ENCODE data around the gene LRRFIP1.

Gene LRRFIP1

DNA sequence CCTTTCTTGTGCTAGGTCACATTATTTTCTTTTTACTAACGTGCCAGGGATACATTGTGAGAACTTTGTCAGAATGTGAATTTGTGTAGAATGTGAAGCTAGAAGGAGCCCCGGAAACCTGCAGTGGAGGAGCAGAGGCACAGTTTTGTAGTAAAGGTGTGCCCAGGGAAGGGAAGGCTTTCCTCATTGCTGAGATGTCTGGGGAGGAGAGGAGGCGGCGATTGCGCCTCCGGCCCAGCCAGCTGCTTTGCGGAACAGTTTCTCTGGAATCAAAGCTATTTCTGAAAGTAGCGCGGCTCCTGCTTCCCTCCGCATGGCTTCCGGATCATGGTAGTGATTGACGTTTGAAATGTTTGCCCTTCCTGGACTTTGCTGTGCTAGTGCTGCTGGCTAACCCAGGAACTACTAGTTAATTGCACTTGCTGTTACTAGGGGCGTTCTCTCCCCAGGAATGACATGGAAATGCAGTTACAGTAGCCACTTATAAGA lies 88.1 kb downstream of the LRRFIP1 start:
- no peak overlapping the region for H3K4me3 ChIP-seq (ENCODE audit: low read depth, low read length)
- TF ChIP-seq CTCF (IDR thresholded peaks at IDR 0.05; ENCODE audit: insufficient read depth, low read depth, low read length, missing control alignments) = no peak
- no peak for DNase-seq (ENCODE audit: low read depth)

- H3K4me3 ChIP-seq (ENCODE audit: low read depth, low read length) = no peak overlapping the region
- DNase-seq (ENCODE audit: low read depth) = no peak
- no peak for TF ChIP-seq CTCF (IDR thresholded peaks at IDR 0.05; ENCODE audit: insufficient read depth, low read depth, low read length, missing control alignments)
These were observed 88.6 kb downstream of the LRRFIP1 start for GRCh38 chr2:237716011-237716410.

- DNase-seq (ENCODE audit: low read depth) = no peak
- no peak for TF ChIP-seq CTCF (IDR thresholded peaks at IDR 0.05; ENCODE audit: insufficient read depth, low read depth, low read length, missing control alignments)
- no peak overlapping the region for H3K4me3 ChIP-seq (ENCODE audit: low read depth, low read length)
These were observed 90.2 kb downstream of the LRRFIP1 start for GRCh38 chr2:237717366-237718276.

DNA sequence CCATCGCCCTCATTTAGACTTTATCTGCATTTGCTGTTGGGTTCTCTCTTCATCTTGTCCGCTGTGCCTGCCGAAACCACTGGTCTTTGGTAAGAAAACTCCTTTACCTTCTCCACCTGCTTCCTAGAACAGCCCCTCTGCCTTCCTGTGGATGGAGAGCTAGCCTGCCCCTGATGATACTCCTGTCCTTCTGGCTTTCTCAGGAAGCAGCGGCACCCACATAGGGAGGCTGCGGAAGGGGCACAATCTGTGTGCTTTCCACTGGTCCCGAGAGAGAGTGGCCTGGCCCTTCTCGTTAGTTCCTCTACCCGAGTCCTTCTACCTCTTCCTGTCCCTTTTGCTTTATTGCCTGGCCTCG lies 90.9 kb downstream of the LRRFIP1 start:
- DNase-seq (ENCODE audit: low read depth) = no peak
- no peak overlapping the region for H3K4me3 ChIP-seq (ENCODE audit: low read depth, low read length)

DNA sequence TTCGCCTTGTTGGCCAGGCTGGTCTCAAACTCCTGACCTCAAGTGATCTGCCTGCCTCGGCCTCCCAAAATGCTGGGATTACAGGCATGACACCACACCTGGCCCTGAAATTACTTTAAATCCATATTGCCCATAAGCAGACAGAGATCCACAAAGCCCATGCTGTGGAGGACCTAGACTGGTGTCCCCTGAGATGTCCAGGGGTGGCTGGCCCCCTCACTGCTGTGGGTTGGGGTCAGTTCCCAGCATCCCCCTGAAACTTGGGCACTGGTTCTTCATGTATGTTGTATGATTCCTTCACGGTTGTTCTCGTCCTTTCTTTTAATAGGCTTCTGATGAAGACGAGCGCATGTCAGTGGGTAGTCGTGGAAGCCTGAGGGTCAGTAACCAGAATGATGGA lies 93.1 kb downstream of the LRRFIP1 start:
- no peak for TF ChIP-seq CTCF (IDR thresholded peaks at IDR 0.05; ENCODE audit: insufficient read depth, low read depth, low read length, missing control alignments)
- no peak overlapping the region for H3K4me3 ChIP-seq (ENCODE audit: low read depth, low read length)
- DNase-seq (ENCODE audit: low read depth) = no peak

More for the DNA sequence above, 90.9 kb downstream of the LRRFIP1 start:
- TF ChIP-seq CTCF (IDR thresholded peaks at IDR 0.05; ENCODE audit: insufficient read depth, low read depth, low read length, missing control alignments) = no peak

- no peak for DNase-seq (ENCODE audit: low read depth)
- TF ChIP-seq CTCF (IDR thresholded peaks at IDR 0.05; ENCODE audit: insufficient read depth, low read depth, low read length, missing control alignments) = no peak
- no peak overlapping the region for H3K4me3 ChIP-seq (ENCODE audit: low read depth, low read length)
These were observed 93.6 kb downstream of the LRRFIP1 start for GRCh38 chr2:237720957-237721356.
